HEK293T (cell line): ENCODE measurements around the gene AMZ1.

Experiments
- CTCF ChIA-PET: fragments of 350-600 bp; formaldehyde crosslinking; extraction: SDS; loops from one replicate; lab custom pipeline; 2021; ENCODE audit warnings: antibody characterized with exemption, inconsistent platforms; lab: Yijun Ruan, JAX
- POLR2A ChIA-PET: fragments of 350-600 bp; formaldehyde crosslinking; extraction: SDS; loops from one replicate; lab custom pipeline; 2020; ENCODE audit warnings: antibody characterized with exemption, inconsistent platforms; lab: Yijun Ruan, JAX
- DNase-seq: peaks from one replicate; pipeline ENCODE4 v3.0.0; 2012; ENCODE audit warnings: mixed read lengths; ENCODE audit errors: extremely low spot score
- ARNT ChIP-seq: fragments of 450-650 bp; IDR thresholded peaks from 2 replicates; pipeline ENCODE4 v1.6.1; 2017; ENCODE audit warnings: mild to moderate bottlenecking
- BHLHE40 ChIP-seq: fragments of 450-650 bp; IDR thresholded peaks from 2 replicates; pipeline ENCODE4 v1.6.1; 2016; ENCODE audit warnings: mild to moderate bottlenecking, moderate library complexity, borderline replicate concordance
- CTBP1 ChIP-seq: fragments of 450-650 bp; IDR thresholded peaks from 2 replicates; pipeline ENCODE4 v1.6.1; 2016; ENCODE audit warnings: borderline replicate concordance
- ELF4 ChIP-seq: fragments of 450-650 bp; IDR thresholded peaks from 2 replicates; pipeline ENCODE4 v1.6.1; 2017; ENCODE audit warnings: antibody characterized with exemption
- FOXA1 ChIP-seq: fragments of 450-650 bp; IDR thresholded peaks from 2 replicates; pipeline ENCODE4 v1.6.1; 2016; ENCODE audit warnings: mild to moderate bottlenecking
- FOXK2 ChIP-seq: fragments of 450-650 bp; IDR thresholded peaks from 2 replicates; pipeline ENCODE4 v1.6.1; 2016; ENCODE audit warnings: mild to moderate bottlenecking
- FOXM1 ChIP-seq: fragments of 450-650 bp; IDR thresholded peaks from 2 replicates; pipeline ENCODE4 v1.6.1; 2017; ENCODE audit warnings: mild to moderate bottlenecking, borderline replicate concordance
- HDGF ChIP-seq: fragments of 450-650 bp; IDR thresholded peaks from 2 replicates; pipeline ENCODE4 v1.6.1; 2017; ENCODE audit warnings: antibody characterized with exemption, borderline replicate concordance
- L3MBTL2 ChIP-seq: fragments of 450-650 bp; conservative IDR thresholded peaks from 2 replicates; pipeline ENCODE4 v1.6.1; 2016; ENCODE audit warnings: mild to moderate bottlenecking
- LEF1 ChIP-seq: fragments of 450-650 bp; IDR thresholded peaks from 2 replicates; pipeline ENCODE4 v1.6.1; 2017; ENCODE audit warnings: mild to moderate bottlenecking, borderline replicate concordance
- NFRKB ChIP-seq: fragments of 450-650 bp; IDR thresholded peaks from 2 replicates; pipeline ENCODE4 v1.6.1; 2016; ENCODE audit warnings: mild to moderate bottlenecking, moderate library complexity
- SP1 ChIP-seq: fragments of 450-650 bp; IDR thresholded peaks from 2 replicates; pipeline ENCODE4 v1.6.1; 2017
- SUZ12 ChIP-seq: fragments of 450-650 bp; IDR thresholded peaks from 2 replicates; pipeline ENCODE4 v1.6.1; 2016; ENCODE audit warnings: mild to moderate bottlenecking
- TARDBP ChIP-seq: fragments of 450-650 bp; IDR thresholded peaks from 2 replicates; pipeline ENCODE4 v1.6.1; 2016
- ZNF384 ChIP-seq: fragments of 450-650 bp; IDR thresholded peaks from 2 replicates; pipeline ENCODE4 v1.6.1; 2016
- TF ChIP-seq, protein P1 (sequence below): fragments of 450-650 bp; IDR thresholded peaks from 2 replicates; pipeline ENCODE4 v1.6.1; 2016

The AMZ1 gene

DNA sequence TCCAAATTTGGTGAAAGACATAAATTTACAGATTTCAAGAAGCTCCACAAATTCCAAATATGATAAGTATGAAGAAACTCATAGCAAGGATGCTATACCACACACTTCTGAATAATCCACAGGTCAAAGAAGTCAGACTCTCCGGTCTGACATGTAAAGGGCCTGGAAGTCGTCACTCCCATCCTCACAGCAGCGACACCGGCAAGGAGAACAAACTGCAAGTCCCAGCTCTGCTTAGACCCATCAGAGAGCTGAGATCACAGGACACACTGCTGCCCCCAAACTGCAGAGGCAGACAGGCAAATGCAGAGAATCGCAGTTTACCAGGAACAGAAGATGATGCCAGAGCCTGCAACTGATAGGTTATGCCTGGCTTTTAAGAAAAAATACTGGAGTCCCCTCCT lies 62.0 kb downstream of the AMZ1 start:
- CTCF ChIA-PET = no interaction called here
- POLR2A ChIA-PET = no interaction called here
- DNase-seq = no peak
- TF ChIP-seq TARDBP = no peak
- TF ChIP-seq NFRKB = no peak
- TF ChIP-seq FOXA1 = no peak
- TF ChIP-seq, protein P1, sequence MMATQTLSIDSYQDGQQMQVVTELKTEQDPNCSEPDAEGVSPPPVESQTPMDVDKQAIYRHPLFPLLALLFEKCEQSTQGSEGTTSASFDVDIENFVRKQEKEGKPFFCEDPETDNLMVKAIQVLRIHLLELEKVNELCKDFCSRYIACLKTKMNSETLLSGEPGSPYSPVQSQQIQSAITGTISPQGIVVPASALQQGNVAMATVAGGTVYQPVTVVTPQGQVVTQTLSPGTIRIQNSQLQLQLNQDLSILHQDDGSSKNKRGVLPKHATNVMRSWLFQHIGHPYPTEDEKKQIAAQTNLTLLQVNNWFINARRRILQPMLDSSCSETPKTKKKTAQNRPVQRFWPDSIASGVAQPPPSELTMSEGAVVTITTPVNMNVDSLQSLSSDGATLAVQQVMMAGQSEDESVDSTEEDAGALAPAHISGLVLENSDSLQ = no peak
- TF ChIP-seq L3MBTL2 = no peak
- TF ChIP-seq ZNF384 = no peak

DNA sequence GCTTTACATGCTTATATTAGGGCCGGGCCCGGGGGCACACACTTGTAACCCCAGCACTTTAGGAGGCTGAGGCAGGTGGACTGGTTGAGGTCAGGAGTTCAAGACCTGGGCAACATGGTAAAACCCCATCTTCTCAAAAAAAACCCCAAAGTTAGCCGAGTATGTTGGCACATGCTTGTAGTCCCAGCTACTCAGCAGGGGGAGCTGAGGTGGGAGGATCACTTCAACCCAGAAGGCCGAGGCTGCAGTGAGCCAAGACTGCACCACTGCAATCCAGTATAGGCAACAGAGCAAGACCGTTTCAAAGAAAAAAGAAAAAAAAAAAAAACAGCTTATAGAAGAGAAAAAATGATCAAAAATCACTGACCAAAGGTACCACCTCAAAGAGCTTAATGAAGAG lies 63.1 kb downstream of the AMZ1 start:
- POLR2A ChIA-PET = no interaction called here
- TF ChIP-seq ARNT (no peak), FOXA1 (no peak)
- no peak for DNase-seq
- CTCF ChIA-PET = interaction anchor here (1.1 kb wide), 1 partner anchor 16 kb away, joined by 3 read pairs; no protein-coding TSS in a partner anchor

DNA sequence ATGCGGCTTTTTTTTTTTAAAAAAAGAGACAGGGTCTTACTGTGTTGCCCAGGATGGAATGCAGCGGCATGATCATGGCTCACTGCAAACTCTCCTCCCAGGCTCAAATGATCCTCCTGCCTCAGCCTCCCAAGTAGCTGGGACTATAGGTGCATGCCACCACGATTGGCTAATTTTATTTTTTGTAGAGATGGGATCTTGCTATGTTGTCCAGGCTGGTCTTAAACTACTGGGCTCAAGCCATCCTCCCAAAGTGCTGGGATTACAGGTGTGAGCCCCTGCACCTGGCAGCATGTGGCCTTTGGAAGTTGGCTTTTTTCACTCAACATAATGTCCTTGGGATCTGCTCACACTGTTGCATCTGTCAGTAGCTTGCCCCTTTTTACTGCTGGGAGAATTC lies 65.1 kb downstream of the AMZ1 start:
- CTCF ChIA-PET = no interaction called here
- no peak for DNase-seq
- TF ChIP-seq SUZ12 = no peak
- no peak for TF ChIP-seq FOXK2
- no peak for TF ChIP-seq NFRKB
- TF ChIP-seq, protein P1 = no peak
- TF ChIP-seq ZNF384 = no peak
- TF ChIP-seq CTBP1 = no peak
- POLR2A ChIA-PET = no interaction called here

DNA sequence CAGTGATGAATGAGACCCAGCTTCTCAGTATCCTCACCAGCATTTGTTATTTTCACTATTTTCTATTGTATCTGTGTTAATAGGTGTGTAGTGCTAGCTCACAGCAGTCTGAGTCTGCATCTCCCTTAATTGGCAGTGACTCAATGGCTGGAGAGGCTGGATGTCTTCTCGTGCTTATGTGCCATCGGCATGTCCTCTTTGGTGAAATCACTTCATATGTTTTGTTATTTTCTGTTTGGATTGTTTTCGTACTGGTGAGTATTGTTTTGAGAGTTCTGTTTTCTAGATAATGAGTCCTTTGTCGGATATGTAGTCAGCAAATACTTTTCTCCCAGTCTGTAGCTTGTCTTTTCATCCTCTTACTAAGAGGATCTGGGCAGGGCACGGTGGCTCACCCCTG lies 66.1 kb downstream of the AMZ1 start:
- CTCF ChIA-PET = no interaction called here
- TF ChIP-seq L3MBTL2 (no peak), SP1 (no peak), LEF1 (no peak), SUZ12 (no peak), TARDBP (no peak), ELF4 (no peak)
- no peak for DNase-seq
- POLR2A ChIA-PET = no interaction called here

DNA sequence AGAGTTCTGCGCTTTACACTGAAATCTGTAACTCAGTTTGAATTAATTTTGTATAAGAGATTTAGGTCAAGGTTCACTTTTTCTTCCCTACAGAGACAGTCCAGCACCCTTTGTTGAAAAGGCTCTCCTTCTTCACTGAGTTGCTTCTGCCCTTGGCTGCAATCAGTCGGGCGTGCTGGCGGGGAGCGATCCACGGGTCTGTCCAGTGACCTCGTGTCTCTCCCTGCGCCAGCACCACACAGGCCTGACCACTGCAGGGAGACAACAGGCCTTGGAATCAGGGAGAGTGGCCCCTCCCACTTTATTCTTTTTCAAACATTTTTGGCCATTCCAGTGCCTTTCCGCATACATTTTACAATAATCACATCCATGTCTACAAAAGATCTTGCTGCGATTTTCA lies 66.9 kb downstream of the AMZ1 start:
- CTCF ChIA-PET = no interaction called here
- POLR2A ChIA-PET = no interaction called here
- no peak for DNase-seq
- TF ChIP-seq CTBP1 = no peak

DNA sequence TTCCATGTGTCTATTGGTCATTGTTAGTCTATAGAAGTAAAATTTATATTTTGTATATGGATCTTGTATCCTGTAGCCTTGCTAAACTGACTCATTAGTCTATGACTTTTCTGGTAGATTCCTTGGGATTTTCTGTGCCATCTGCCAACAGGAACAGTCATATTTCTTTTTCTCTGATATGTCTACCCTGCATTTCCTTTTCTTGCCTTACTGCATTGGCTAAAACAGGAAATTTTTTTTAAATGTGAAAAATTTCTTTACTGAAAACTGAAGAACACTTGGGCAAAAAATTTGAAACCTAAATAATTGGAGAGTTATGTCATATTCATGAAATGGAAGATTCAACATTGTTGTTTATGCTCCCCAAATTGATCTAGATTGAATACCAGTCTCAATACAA lies 67.5 kb downstream of the AMZ1 start:
- ChIA-PET CTCF (no interaction called here), POLR2A (no interaction called here)
- TF ChIP-seq ARNT (no peak), ELF4 (no peak), NFRKB (no peak), SUZ12 (no peak), FOXA1 (no peak), L3MBTL2 (no peak), SP1 (no peak), FOXM1 (no peak), CTBP1 (no peak), LEF1 (no peak), TARDBP (no peak)
- DNase-seq = no peak

DNA sequence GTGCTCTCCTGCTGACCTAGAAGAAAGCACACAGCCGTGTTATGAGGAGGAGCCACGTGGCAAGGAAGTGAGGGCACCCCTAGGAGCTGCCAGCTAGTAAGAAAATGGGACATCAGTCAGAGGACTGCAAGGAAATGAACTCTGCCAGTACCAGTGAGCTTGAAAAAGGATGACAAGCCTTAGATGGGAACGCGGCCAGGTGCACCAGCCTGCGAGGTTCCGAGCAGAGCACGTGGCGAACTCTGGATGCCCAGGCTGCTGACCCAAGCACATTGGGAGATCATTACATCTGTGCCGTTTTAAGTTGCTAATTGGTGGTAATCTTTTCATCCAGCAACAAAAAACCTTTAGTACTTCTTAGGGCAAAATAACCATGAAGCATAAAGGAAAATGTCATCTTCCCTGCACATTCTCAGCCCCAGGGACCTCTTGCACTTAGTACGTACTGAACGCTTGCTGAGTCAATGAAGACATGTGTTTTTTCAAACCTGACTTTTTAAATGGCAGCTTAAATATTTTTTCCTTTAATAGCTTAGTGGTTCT lies 69.4 kb downstream of the AMZ1 start:
- ChIA-PET POLR2A (interaction anchor here (0.8 to 1.4 kb wide), 6 partner anchors 15 to 50 kb away, joined by 3 to 4 read pairs (median 3); no protein-coding TSS in a partner anchor), CTCF (interaction anchor here (0.6 to 1.4 kb wide), 3 partner anchors 48 to 1575 kb away, joined by 3 to 5 read pairs (median 4); no protein-coding TSS in a partner anchor)
- DNase-seq = no peak
- no peak for TF ChIP-seq NFRKB
- TF ChIP-seq BHLHE40 = no peak
- no peak for TF ChIP-seq L3MBTL2
- TF ChIP-seq FOXM1 = no peak
- TF ChIP-seq SP1 = no peak
- TF ChIP-seq LEF1 = no peak
- TF ChIP-seq SUZ12 = no peak
- no peak for TF ChIP-seq ZNF384
- TF ChIP-seq ELF4 = no peak
- TF ChIP-seq FOXA1 = no peak
- TF ChIP-seq CTBP1 = no peak
- TF ChIP-seq HDGF = no peak
- no peak for TF ChIP-seq TARDBP
- TF ChIP-seq FOXK2 = no peak
- TF ChIP-seq, protein P1 = no peak
- no peak for TF ChIP-seq ARNT
